ENCODE data around the gene ESRRA. TPM values are rescaled to one million over a fixed set of nuclear protein-coding genes. Genes with fewer than 3 reads are reported as not detected.

The ESRRA gene
- total RNA-seq, 2 donors from 2014 or later = 38.7 to 54.7 TPM

DNA sequence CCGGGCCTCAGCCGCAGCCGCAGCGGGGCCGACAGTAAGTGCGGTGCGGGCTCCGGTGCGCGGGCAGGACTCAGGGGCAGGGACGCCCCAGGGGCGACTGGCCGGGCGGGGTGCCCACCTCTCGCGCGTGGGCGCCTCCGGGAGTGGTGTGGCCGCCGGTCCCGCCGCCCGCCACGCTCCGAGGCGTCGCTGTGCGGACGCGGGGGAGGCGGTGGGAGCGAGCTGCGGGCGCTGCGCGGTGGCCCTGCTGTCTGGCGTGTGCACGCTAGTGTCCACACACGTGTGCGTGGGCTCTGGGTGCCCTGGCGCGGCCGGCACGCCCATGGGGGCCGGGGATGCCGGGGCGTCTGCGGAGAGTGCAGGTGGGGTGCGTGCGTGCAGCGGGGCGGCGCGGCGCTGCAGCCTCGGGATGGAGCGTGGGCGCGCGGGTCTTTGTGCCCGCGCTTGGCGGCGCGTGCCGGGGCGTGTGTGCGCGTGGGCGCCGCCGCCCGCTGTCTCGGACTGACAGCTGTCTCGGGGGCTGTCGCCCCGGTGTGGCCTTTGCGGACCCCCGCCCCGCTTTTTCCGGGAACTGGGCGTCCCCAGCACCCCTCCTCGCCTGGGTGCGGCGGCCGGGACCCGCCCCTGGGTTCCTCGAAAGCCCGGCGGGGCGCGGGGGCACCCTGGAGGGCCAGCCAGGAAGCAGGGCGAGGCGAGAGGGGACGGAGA, 13.4 kb upstream of the ESRRA start:
- Histone ChIP-seq H3K36me3 (no peaks in the 10 kb centered on the region), H3K4me3 (peak overlapping the region; percentile 5 to 19), H3K4me1 (replicated peaks) (peaks cover 3% of the 10 kb centered on the region), H3K27me3 (replicated peaks; ENCODE audit: insufficient read depth) (peaks cover 5% of the 10 kb centered on the region), H3K27ac (no peak overlapping the region), H3K9me3 (no peaks in the 10 kb centered on the region)
- WGBS = 0% methylated on average over 33 of the region's 96 CpGs
- DNase-seq (ENCODE audit: low spot score) = no peak
- intact Hi-C loops (cut with DNase I) = no loop called here
- TF ChIP-seq POLR2AphosphoS5 (IDR thresholded peaks at IDR 0.05) (no peak), POLR2A (IDR thresholded peaks at IDR 0.05) (no peak), CTCF (IDR thresholded peaks at IDR 0.05) (no peak)

- no peaks in the 10 kb centered on the region for H3K9me3 ChIP-seq
- intact Hi-C loops (cut with DNase I) = no loop called here
- no peak overlapping the region for H3K27ac ChIP-seq
- 46% methylated on average over 42 of the region's 42 CpGs for WGBS
- no peaks in the 10 kb centered on the region for H3K36me3 ChIP-seq
- no peak for DNase-seq (ENCODE audit: low spot score)
- TF ChIP-seq POLR2A (IDR thresholded peaks at IDR 0.05) (no peak), CTCF (IDR thresholded peaks at IDR 0.05) (no peak), POLR2AphosphoS5 (IDR thresholded peaks at IDR 0.05) (no peak)
- peak overlapping the region in 1 of 2 donors; percentile 19 for H3K4me3 ChIP-seq
- H3K27me3 ChIP-seq (replicated peaks; ENCODE audit: insufficient read depth) = peaks cover 5% of the 10 kb centered on the region
- peaks cover 3% of the 10 kb centered on the region for H3K4me1 ChIP-seq (replicated peaks)
These were observed 12.7 kb upstream of the ESRRA start for GRCh38 chr11:64292460-64293254.

GRCh38 chr11:64294774-64295173, 10.6 kb upstream of the ESRRA start:
- WGBS = 58% methylated on average over 3 of the region's 3 CpGs

GRCh38 chr11:64295760-64296159, 9.6 kb upstream of the ESRRA start:
- Histone ChIP-seq H3K4me3 (no peak overlapping the region), H3K27ac (no peak overlapping the region), H3K36me3 (no peaks in the 10 kb centered on the region), H3K4me1 (replicated peaks) (peaks cover 17% of the 10 kb centered on the region), H3K27me3 (replicated peaks; ENCODE audit: insufficient read depth) (peaks cover 9% of the 10 kb centered on the region), H3K9me3 (no peaks in the 10 kb centered on the region)
- no peak for TF ChIP-seq POLR2A (IDR thresholded peaks at IDR 0.05)
- TF ChIP-seq CTCF (IDR thresholded peaks at IDR 0.05) = no peak
- TF ChIP-seq POLR2AphosphoS5 (IDR thresholded peaks at IDR 0.05) = no peak
- intact Hi-C loops (cut with DNase I) = no loop called here
- DNase-seq (ENCODE audit: low spot score) = no peak
- 92% methylated on average over 4 of the region's 4 CpGs for WGBS

More at GRCh38 chr11:64294774-64295173, 10.6 kb upstream of the ESRRA start:
- Histone ChIP-seq H3K4me1 (replicated peaks) (peaks cover 9% of the 10 kb centered on the region), H3K27me3 (replicated peaks; ENCODE audit: insufficient read depth) (peaks cover 6% of the 10 kb centered on the region), H3K9me3 (no peaks in the 10 kb centered on the region), H3K4me3 (no peak overlapping the region), H3K27ac (no peak overlapping the region), H3K36me3 (no peaks in the 10 kb centered on the region)
- intact Hi-C loops (cut with DNase I) = no loop called here
- DNase-seq (ENCODE audit: low spot score) = no peak
- TF ChIP-seq POLR2A (IDR thresholded peaks at IDR 0.05) (no peak), POLR2AphosphoS5 (IDR thresholded peaks at IDR 0.05) (no peak)

- no peaks in the 10 kb centered on the region for H3K36me3 ChIP-seq
- no peak overlapping the region for H3K4me3 ChIP-seq
- peaks cover 9% of the 10 kb centered on the region for H3K27me3 ChIP-seq (replicated peaks; ENCODE audit: insufficient read depth)
- no peak overlapping the region for H3K27ac ChIP-seq
- no peaks in the 10 kb centered on the region for H3K9me3 ChIP-seq
- 41% methylated on average over 1 of the region's 1 CpG for WGBS
- no peak for TF ChIP-seq CTCF (IDR thresholded peaks at IDR 0.05)
- no peak for TF ChIP-seq POLR2A (IDR thresholded peaks at IDR 0.05)
- TF ChIP-seq POLR2AphosphoS5 (IDR thresholded peaks at IDR 0.05) = no peak
- intact Hi-C loops (cut with DNase I) = no loop called here
- no peak for DNase-seq (ENCODE audit: low spot score)
- H3K4me1 ChIP-seq (replicated peaks) = peaks cover 18% of the 10 kb centered on the region
These were observed 9.1 kb upstream of the ESRRA start for GRCh38 chr11:64296236-64296635.

Measured in prostate gland (tissue), 2 donors.